A673 (cell line): ENCODE measurements around the gene SOBP. TPM values are rescaled to one million over a fixed set of nuclear protein-coding genes. Genes with fewer than 3 reads are reported as not detected.
"Not testable (repeated sequence)": the region's sequence is repeated elsewhere in the genome, so short reads cannot be mapped to it uniquely, and the experiment has no call there.

Experiments used
- BruUV-seq: library from RNA; stranded (reverse); fragments of 400-500 nt; replicated peaks from 2 replicates; lab custom pipeline; 2021; lab: Mats Ljungman, UMichigan
- CTCF ChIA-PET: fragments of 300-600 bp; sonication (Branson Sonifier 250); formaldehyde crosslinking; loops from one replicate; lab custom pipeline; 2022; ENCODE audit warnings: antibody characterized with exemption; lab: Charles Lee
- POLR2A ChIA-PET: fragments of 300-600 bp; sonication (Branson Sonifier 250); formaldehyde crosslinking; loops from one replicate; lab custom pipeline; 2022; ENCODE audit warnings: antibody characterized with exemption; ENCODE audit not compliant: low non-redundant PET; lab: Charles Lee
- DNase-seq: peaks from one replicate; pipeline ENCODE4 v3.0.0-alpha.2; 2015; ENCODE audit warnings: low spot score
- H3K27ac ChIP-seq: fragments of 200-600 bp; sonication (generic); 2 replicates; pipeline ENCODE4 v1.5.1; 2016; ENCODE audit warnings: mixed run types, low read depth, mild to moderate bottlenecking, mixed read lengths, antibody characterized with exemption, low read length; ENCODE audit not compliant: poor library complexity, severe bottlenecking
- H3K27me3 ChIP-seq: fragments of 200-600 bp; sonication (generic); replicated peaks from 2 replicates; pipeline ENCODE4 v1.6.1; 2017; ENCODE audit warnings: mixed run types, low read depth, mild to moderate bottlenecking, mixed read lengths, antibody characterized with exemption, low read length; ENCODE audit not compliant: insufficient read depth, poor library complexity
- H3K36me3 ChIP-seq: fragments of 200-600 bp; sonication (generic); 2 replicates; pipeline ENCODE4 v1.6.1; 2016; ENCODE audit warnings: mixed run types, mild to moderate bottlenecking, mixed read lengths, antibody characterized with exemption, low read length; ENCODE audit not compliant: insufficient read depth, poor library complexity, severe bottlenecking
- H3K4me1 ChIP-seq: fragments of 200-600 bp; sonication (generic); 2 replicates; pipeline ENCODE4 v1.6.1; 2017; ENCODE audit warnings: mixed run types, mild to moderate bottlenecking, mixed read lengths, antibody characterized with exemption, low read length; ENCODE audit not compliant: insufficient read depth, poor library complexity, severe bottlenecking
- H3K4me3 ChIP-seq: fragments of 200-600 bp; sonication (generic); 2 replicates; pipeline ENCODE4 v1.5.1; 2016; ENCODE audit warnings: low read depth, mixed run types, mild to moderate bottlenecking, mixed read lengths, low read length; ENCODE audit not compliant: poor library complexity, severe bottlenecking
- H3K9me3 ChIP-seq: fragments of 200-600 bp; sonication (generic); 2 replicates; pipeline ENCODE4 v1.6.1; 2016; ENCODE audit warnings: mixed run types, low read depth, mild to moderate bottlenecking, mixed read lengths, antibody characterized with exemption, low read length; ENCODE audit not compliant: poor library complexity, severe bottlenecking
- CTCF ChIP-seq: fragments of 300-800, 200-600 bp; sonication (generic); conservative IDR thresholded peaks from 2 replicates; pipeline ENCODE4 v1.5.1; 2017; ENCODE audit warnings: low read depth, mild to moderate bottlenecking, antibody characterized with exemption, low read length, moderate library complexity, mixed read lengths
- EZH2 ChIP-seq: fragments of 200-600 bp; sonication (generic); IDR thresholded peaks from 2 replicates; pipeline ENCODE4 v1.6.1; 2017; ENCODE audit warnings: borderline replicate concordance, low read depth, mild to moderate bottlenecking, mixed read lengths, antibody characterized with exemption, low read length; ENCODE audit not compliant: poor library complexity, severe bottlenecking
- intact Hi-C: fragments of 100-400 bp; cut with micrococcal nuclease; formaldehyde crosslinking; loops from one replicate; pipeline ENCODE4 v1.10.0; 2022; ENCODE audit not compliant: unreplicated experiment
- total RNA-seq: library from RNA; stranded (reverse); gene quantifications from 2 replicates; pipeline ENCODE4 v1.2.3, GENCODE V29; 2021

The SOBP gene
- total RNA-seq, 1 experiment from 2014 or later = 3.3 TPM

DNA sequence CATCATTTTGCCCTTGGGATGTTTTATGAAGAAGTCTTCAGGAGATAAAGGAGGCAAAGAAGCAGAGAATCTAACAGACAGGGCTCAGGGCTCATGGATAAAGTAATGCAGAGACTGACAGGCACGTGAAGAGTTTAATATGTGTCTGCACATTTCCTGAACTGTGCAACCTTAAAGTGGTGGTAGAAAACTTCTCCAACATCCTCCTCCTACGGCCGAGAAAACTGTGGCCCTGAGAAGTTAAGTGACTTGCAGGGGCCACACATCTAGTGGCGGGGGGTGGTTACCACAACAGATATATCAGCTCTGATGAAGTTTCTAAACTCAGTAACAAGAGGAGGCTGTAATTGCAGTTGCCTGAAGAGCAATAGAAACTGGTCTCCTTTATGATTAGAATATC lies 61.0 kb downstream of the SOBP start:
- BruUV-seq = no TSS peak
- intact Hi-C loops = no loop called here
- no peak for DNase-seq
- Histone ChIP-seq H3K27me3 (no peaks in the 10 kb centered on the region), H3K4me1 (peaks cover 7% of the 10 kb centered on the region), H3K36me3 (no peaks in the 10 kb centered on the region), H3K9me3 (no peaks in the 10 kb centered on the region), H3K27ac (no peak overlapping the region), H3K4me3 (no peak overlapping the region)
- POLR2A ChIA-PET = no interaction called here
- TF ChIP-seq EZH2 (no peak), CTCF (no peak)
- CTCF ChIA-PET = no interaction called here

GRCh38 chr6:107553121-107553520 lies 63.2 kb downstream of the SOBP start:
- CTCF ChIA-PET, BruUV-seq: not testable (repeated sequence)

DNA sequence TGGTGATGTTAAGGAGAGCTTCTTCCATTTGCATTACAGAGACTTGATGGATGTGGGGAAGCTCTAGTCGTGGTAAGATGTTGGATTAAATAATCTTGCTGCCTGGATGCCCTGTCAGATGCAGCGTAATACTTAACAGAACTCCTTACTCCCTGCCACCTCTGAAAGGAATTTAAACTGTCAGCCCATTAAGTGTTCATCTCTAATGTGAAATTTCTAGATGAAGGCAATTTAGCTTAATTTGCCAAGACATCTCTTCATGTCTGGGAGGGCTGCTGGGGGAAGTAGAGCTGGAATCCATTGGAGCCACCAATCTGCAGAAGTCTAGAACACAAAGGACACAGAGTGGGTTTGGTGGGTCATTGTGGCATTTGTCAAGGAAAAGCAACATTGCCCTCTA lies 64.4 kb downstream of the SOBP start:
- intact Hi-C loops = no loop called here
- ChIA-PET POLR2A (no interaction called here), CTCF (no interaction called here)
- H3K4me3 ChIP-seq = no peak overlapping the region
- H3K36me3 ChIP-seq = no peaks in the 10 kb centered on the region
- TF ChIP-seq EZH2 (no peak), CTCF (no peak)
- no TSS peak for BruUV-seq
- H3K9me3 ChIP-seq = no peaks in the 10 kb centered on the region
- peaks cover 9% of the 10 kb centered on the region for H3K4me1 ChIP-seq
- no peaks in the 10 kb centered on the region for H3K27me3 ChIP-seq
- DNase-seq = no peak
- H3K27ac ChIP-seq = no peak overlapping the region

More at GRCh38 chr6:107553121-107553520, 63.2 kb downstream of the SOBP start:
- H3K27me3 ChIP-seq, H3K36me3 ChIP-seq, POLR2A ChIA-PET, DNase-seq, H3K27ac ChIP-seq, intact Hi-C loops, H3K4me1 ChIP-seq, H3K9me3 ChIP-seq, H3K4me3 ChIP-seq: not testable (repeated sequence)

DNA sequence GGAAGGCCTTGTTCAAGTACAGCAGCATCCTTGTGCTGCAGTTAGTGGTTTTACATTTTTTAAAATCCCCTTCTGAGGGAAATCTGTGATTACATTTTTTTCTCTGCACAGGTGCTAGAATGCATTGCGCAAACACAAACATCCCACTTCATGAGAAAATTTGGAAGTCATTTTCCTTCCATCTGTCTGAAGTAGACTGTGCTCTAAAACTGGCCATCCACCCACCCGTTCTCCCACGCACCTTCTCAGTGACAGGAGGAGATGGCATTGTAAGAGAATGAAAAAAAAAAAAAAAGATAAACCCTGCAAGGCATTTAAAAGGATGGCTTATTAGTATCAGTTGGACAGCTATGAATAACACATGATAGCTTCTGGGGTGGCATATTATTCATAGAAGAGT lies 65.0 kb downstream of the SOBP start:
- Histone ChIP-seq H3K9me3 (no peaks in the 10 kb centered on the region), H3K27me3 (no peaks in the 10 kb centered on the region), H3K27ac (no peak overlapping the region), H3K36me3 (no peaks in the 10 kb centered on the region), H3K4me3 (no peak overlapping the region), H3K4me1 (peaks cover 9% of the 10 kb centered on the region)
- intact Hi-C loops = no loop called here
- no TSS peak for BruUV-seq
- CTCF ChIA-PET = no interaction called here
- POLR2A ChIA-PET = no interaction called here
- DNase-seq = no peak
- no peak for TF ChIP-seq CTCF
- no peak for TF ChIP-seq EZH2
